ENCODE results near the gene YEATS4.

YEATS4 gene

GRCh38 chr12:69329669-69330428, 29.7 kb upstream of the YEATS4 start:
- Histone ChIP-seq H3K36me3 (ENCODE audit: control insufficient read depth in 1 of 2, insufficient read depth in 2 of 2, low read length in 2 of 2) (no peaks in the 10 kb centered on the region), H2AK5ac (ENCODE audit: low read length) (no peak overlapping the region), H3K27me3 (ENCODE audit: insufficient read depth, low read length) (no peaks in the 10 kb centered on the region), H3K9me3 (ENCODE audit: insufficient read depth, low read depth, low read length) (no peaks in the 10 kb centered on the region), H3K18ac (ENCODE audit: low read length) (no peak overlapping the region), H3K23ac (ENCODE audit: low read length) (no peak overlapping the region), H3K4me3 (ENCODE audit: low read depth, low read length) (no peak overlapping the region), H2BK5ac (ENCODE audit: low read depth, low read length, poor library complexity) (no peak overlapping the region), H3K27ac (ENCODE audit: low read depth, low read length) (no peak overlapping the region), H3K4me1 (ENCODE audit: control insufficient read depth in 1 of 2, insufficient read depth in 2 of 2, low read length in 2 of 2) (no peaks in the 10 kb centered on the region), H2BK12ac (ENCODE audit: low read length) (no peak overlapping the region), H3K9ac (ENCODE audit: low read length) (no peak overlapping the region), H3K14ac (ENCODE audit: low read length) (no peak overlapping the region), H4K91ac (ENCODE audit: low read depth, low read length) (no peak overlapping the region), H3K4me2 (ENCODE audit: low read length) (no peak overlapping the region), H3K79me1 (ENCODE audit: low read length) (no peaks in the 10 kb centered on the region), H4K8ac (ENCODE audit: low read depth, low read length) (no peak overlapping the region), H3K4ac (ENCODE audit: low read depth, low read length) (no peak overlapping the region), H3K79me2 (ENCODE audit: control insufficient read depth, insufficient read depth, low read length, poor library complexity) (no peaks in the 10 kb centered on the region), H2AFZ (ENCODE audit: insufficient read depth, low read length, poor library complexity) (no peak overlapping the region), H4K12ac (ENCODE audit: low read depth, low read length) (no peak overlapping the region), H2BK120ac (ENCODE audit: insufficient read depth, low read length, poor library complexity) (no peak overlapping the region)
- no CpG with 5 or more reads among the region's 8 CpGs for WGBS (ENCODE audit: extremely low coverage, insufficient coverage, insufficient read length)
- no peak for DNase-seq

- no peak overlapping the region for H3K18ac ChIP-seq (ENCODE audit: low read length)
- H3K9ac ChIP-seq (ENCODE audit: low read length): no peak overlapping the region
- DNase-seq: peak in 1 of 2 donors; percentile 20
- H2BK12ac ChIP-seq (ENCODE audit: low read length): no peak overlapping the region
- no peak overlapping the region for H3K14ac ChIP-seq (ENCODE audit: low read length)
- no peak overlapping the region for H4K8ac ChIP-seq (ENCODE audit: low read depth, low read length)
- no peak overlapping the region for H4K91ac ChIP-seq (ENCODE audit: low read depth, low read length)
- H3K4me1 ChIP-seq (ENCODE audit: control insufficient read depth in 1 of 2, insufficient read depth in 2 of 2, low read length in 2 of 2): no peaks in the 10 kb centered on the region
- no peaks in the 10 kb centered on the region for H3K27me3 ChIP-seq (ENCODE audit: insufficient read depth, low read length)
- H3K79me2 ChIP-seq (ENCODE audit: control insufficient read depth, insufficient read depth, low read length, poor library complexity): no peaks in the 10 kb centered on the region
- H3K79me1 ChIP-seq (ENCODE audit: low read length): no peaks in the 10 kb centered on the region
- H2BK120ac ChIP-seq (ENCODE audit: insufficient read depth, low read length, poor library complexity): no peak overlapping the region
- H2AK5ac ChIP-seq (ENCODE audit: low read length): no peak overlapping the region
- H2BK5ac ChIP-seq (ENCODE audit: low read depth, low read length, poor library complexity): no peak overlapping the region
- H3K23ac ChIP-seq (ENCODE audit: low read length): no peak overlapping the region
- no peak overlapping the region for H3K27ac ChIP-seq (ENCODE audit: low read depth, low read length)
- no CpG with 5 or more reads among the region's 18 CpGs for WGBS (ENCODE audit: extremely low coverage, insufficient coverage, insufficient read length)
- no peaks in the 10 kb centered on the region for H3K36me3 ChIP-seq (ENCODE audit: control insufficient read depth in 1 of 2, insufficient read depth in 2 of 2, low read length in 2 of 2)
- H3K4ac ChIP-seq (ENCODE audit: low read depth, low read length): no peak overlapping the region
- no peak overlapping the region for H4K12ac ChIP-seq (ENCODE audit: low read depth, low read length)
- no peak overlapping the region for H2AFZ ChIP-seq (ENCODE audit: insufficient read depth, low read length, poor library complexity)
- H3K4me2 ChIP-seq (ENCODE audit: low read length): peak overlapping the region; percentile 68
- H3K4me3 ChIP-seq (ENCODE audit: low read depth, low read length): no peak overlapping the region
- no peaks in the 10 kb centered on the region for H3K9me3 ChIP-seq (ENCODE audit: insufficient read depth, low read depth, low read length)
These were observed 28.8 kb upstream of the YEATS4 start for GRCh38 chr12:69330475-69331473.

GRCh38 chr12:69331519-69331908, 28.0 kb upstream of the YEATS4 start:
- Histone ChIP-seq H4K8ac (ENCODE audit: low read depth, low read length) (no peak overlapping the region), H2AFZ (ENCODE audit: insufficient read depth, low read length, poor library complexity) (peak overlapping the region; percentile 6), H3K14ac (ENCODE audit: low read length) (no peak overlapping the region), H3K4ac (ENCODE audit: low read depth, low read length) (no peak overlapping the region), H3K9ac (ENCODE audit: low read length) (no peak overlapping the region), H2BK120ac (ENCODE audit: insufficient read depth, low read length, poor library complexity) (no peak overlapping the region), H3K9me3 (ENCODE audit: insufficient read depth, low read depth, low read length) (no peaks in the 10 kb centered on the region), H2BK5ac (ENCODE audit: low read depth, low read length, poor library complexity) (no peak overlapping the region), H3K79me2 (ENCODE audit: control insufficient read depth, insufficient read depth, low read length, poor library complexity) (no peaks in the 10 kb centered on the region), H3K27ac (ENCODE audit: low read depth, low read length) (no peak overlapping the region), H3K4me1 (ENCODE audit: control insufficient read depth in 1 of 2, insufficient read depth in 2 of 2, low read length in 2 of 2) (no peaks in the 10 kb centered on the region), H3K4me2 (ENCODE audit: low read length) (peak overlapping the region; percentile 68), H4K12ac (ENCODE audit: low read depth, low read length) (no peak overlapping the region), H2BK12ac (ENCODE audit: low read length) (no peak overlapping the region), H2AK5ac (ENCODE audit: low read length) (no peak overlapping the region), H3K4me3 (ENCODE audit: low read depth, low read length) (no peak overlapping the region), H3K36me3 (ENCODE audit: control insufficient read depth in 1 of 2, insufficient read depth in 2 of 2, low read length in 2 of 2) (no peaks in the 10 kb centered on the region), H3K18ac (ENCODE audit: low read length) (no peak overlapping the region), H3K27me3 (ENCODE audit: insufficient read depth, low read length) (no peaks in the 10 kb centered on the region), H3K23ac (ENCODE audit: low read length) (no peak overlapping the region), H3K79me1 (ENCODE audit: low read length) (no peaks in the 10 kb centered on the region), H4K91ac (ENCODE audit: low read depth, low read length) (no peak overlapping the region)
- no peak for DNase-seq
- WGBS (ENCODE audit: extremely low coverage, insufficient coverage, insufficient read length): no CpG with 5 or more reads among the region's 7 CpGs

- DNase-seq: no peak
- no peak overlapping the region for H4K8ac ChIP-seq (ENCODE audit: low read depth, low read length)
- H3K4ac ChIP-seq (ENCODE audit: low read depth, low read length): no peak overlapping the region
- H3K79me1 ChIP-seq (ENCODE audit: low read length): no peaks in the 10 kb centered on the region
- H3K36me3 ChIP-seq (ENCODE audit: control insufficient read depth in 1 of 2, insufficient read depth in 2 of 2, low read length in 2 of 2): no peaks in the 10 kb centered on the region
- no peak overlapping the region for H3K4me3 ChIP-seq (ENCODE audit: low read depth, low read length)
- no peak overlapping the region for H2BK120ac ChIP-seq (ENCODE audit: insufficient read depth, low read length, poor library complexity)
- H3K27me3 ChIP-seq (ENCODE audit: insufficient read depth, low read length): no peaks in the 10 kb centered on the region
- peak overlapping the region; percentile 6 for H2AFZ ChIP-seq (ENCODE audit: insufficient read depth, low read length, poor library complexity)
- H3K9ac ChIP-seq (ENCODE audit: low read length): no peak overlapping the region
- no peak overlapping the region for H3K27ac ChIP-seq (ENCODE audit: low read depth, low read length)
- H2AK5ac ChIP-seq (ENCODE audit: low read length): no peak overlapping the region
- H3K4me1 ChIP-seq (ENCODE audit: control insufficient read depth in 1 of 2, insufficient read depth in 2 of 2, low read length in 2 of 2): no peaks in the 10 kb centered on the region
- no peaks in the 10 kb centered on the region for H3K9me3 ChIP-seq (ENCODE audit: insufficient read depth, low read depth, low read length)
- H4K12ac ChIP-seq (ENCODE audit: low read depth, low read length): no peak overlapping the region
- H3K79me2 ChIP-seq (ENCODE audit: control insufficient read depth, insufficient read depth, low read length, poor library complexity): no peaks in the 10 kb centered on the region
- no peak overlapping the region for H3K4me2 ChIP-seq (ENCODE audit: low read length)
- no peak overlapping the region for H3K18ac ChIP-seq (ENCODE audit: low read length)
- H3K23ac ChIP-seq (ENCODE audit: low read length): no peak overlapping the region
- H3K14ac ChIP-seq (ENCODE audit: low read length): no peak overlapping the region
- H2BK12ac ChIP-seq (ENCODE audit: low read length): no peak overlapping the region
- H4K91ac ChIP-seq (ENCODE audit: low read depth, low read length): no peak overlapping the region
- H2BK5ac ChIP-seq (ENCODE audit: low read depth, low read length, poor library complexity): no peak overlapping the region
- no CpG with 5 or more reads among the region's 20 CpGs for WGBS (ENCODE audit: extremely low coverage, insufficient coverage, insufficient read length)
These were observed 27.4 kb upstream of the YEATS4 start for GRCh38 chr12:69331909-69332684.

All from trophoblast cell (in vitro differentiated cells and primary cell).